ENCODE results near the gene GGA1.

DNA sequence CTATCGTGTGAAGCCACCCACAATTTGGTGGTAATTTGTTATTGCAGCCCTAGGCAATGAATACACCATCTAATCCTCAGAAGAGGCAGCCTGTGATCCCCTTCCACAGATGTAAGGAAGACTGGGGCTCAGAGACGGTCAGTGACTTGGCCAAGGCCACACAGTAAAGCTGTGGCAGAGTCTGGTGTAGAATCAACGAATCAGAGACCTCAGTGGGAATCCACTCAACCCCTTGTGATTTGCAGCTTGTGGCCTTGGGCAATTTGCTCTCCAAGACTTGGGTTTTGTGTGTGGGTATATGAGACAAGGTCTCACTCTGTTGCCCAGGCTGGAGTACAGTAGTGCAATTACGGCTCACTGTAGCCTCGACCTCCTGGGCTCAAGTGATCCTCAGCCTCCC, 30.6 kb upstream of the GGA1 start:
- TF ChIP-seq, protein P1, sequence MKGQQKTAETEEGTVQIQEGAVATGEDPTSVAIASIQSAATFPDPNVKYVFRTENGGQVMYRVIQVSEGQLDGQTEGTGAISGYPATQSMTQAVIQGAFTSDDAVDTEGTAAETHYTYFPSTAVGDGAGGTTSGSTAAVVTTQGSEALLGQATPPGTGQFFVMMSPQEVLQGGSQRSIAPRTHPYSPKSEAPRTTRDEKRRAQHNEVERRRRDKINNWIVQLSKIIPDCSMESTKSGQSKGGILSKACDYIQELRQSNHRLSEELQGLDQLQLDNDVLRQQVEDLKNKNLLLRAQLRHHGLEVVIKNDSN (IDR thresholded peaks at IDR 0.05): no peak
- TF ChIP-seq, protein P2, sequence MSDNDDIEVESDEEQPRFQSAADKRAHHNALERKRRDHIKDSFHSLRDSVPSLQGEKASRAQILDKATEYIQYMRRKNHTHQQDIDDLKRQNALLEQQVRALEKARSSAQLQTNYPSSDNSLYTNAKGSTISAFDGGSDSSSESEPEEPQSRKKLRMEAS (IDR thresholded peaks at IDR 0.05): no peak
